Effector CD4-positive, alpha-beta T cell (primary cell): ENCODE measurements around the gene U2AF1L4.

ENCODE experiments used
- DNase-seq: peaks from one replicate; pipeline ENCODE4 v3.0.0-alpha.2; 2020
- total RNA-seq: gene quantifications from one replicate; lab custom pipeline; 2026; lab: John Stamatoyannopoulos, UW

Gene U2AF1L4
- 6.4 reads per million, percentile 24 among the genes with 10 or more reads in this experiment for total RNA-seq

GRCh38 chr19:35745328-35746086 lies at the start of gene U2AF1L4, which contains the start of gene PSENEN:
TSS of gene U2AF1L4 (minus strand) at chr19:35745418. CDS start at chr19:35745391, 27 bp downstream.
TSS of gene PSENEN (plus strand) at chr19:35745651. CDS start at chr19:35745931, 280 bp downstream.
- DNase-seq: peak; percentile 93

GRCh38 chr19:35793381-35794165 lies 48.4 kb upstream of the U2AF1L4 start:
- no peak for DNase-seq

GRCh38 chr19:35792888-35793287 lies 47.7 kb upstream of the U2AF1L4 start:
- no peak for DNase-seq

GRCh38 chr19:35792312-35792711 lies 47.1 kb upstream of the U2AF1L4 start:
- no peak for DNase-seq

GRCh38 chr19:35791814-35792279 lies 46.6 kb upstream of the U2AF1L4 start:
- DNase-seq: no peak

GRCh38 chr19:35790981-35791813 lies 46.0 kb upstream of the U2AF1L4 start:
- DNase-seq: no peak

- DNase-seq: no peak
Measured at GRCh38 chr19:35789978-35790944, 45.0 kb upstream of the U2AF1L4 start.

GRCh38 chr19:35789195-35789977 lies 44.2 kb upstream of the U2AF1L4 start:
- no peak for DNase-seq

- no peak for DNase-seq
Measured at GRCh38 chr19:35788205-35788960, 43.2 kb upstream of the U2AF1L4 start.

GRCh38 chr19:35787227-35787799 lies 42.1 kb upstream of the U2AF1L4 start:
- no peak for DNase-seq

- DNase-seq: no peak
Measured at GRCh38 chr19:35786299-35787160, 41.3 kb upstream of the U2AF1L4 start.

GRCh38 chr19:35785339-35785627 lies 40.1 kb upstream of the U2AF1L4 start:
- DNase-seq: no peak

GRCh38 chr19:35784503-35785338 lies 39.5 kb upstream of the U2AF1L4 start:
- no peak for DNase-seq

GRCh38 chr19:35783469-35784434 lies 38.5 kb upstream of the U2AF1L4 start:
- no peak for DNase-seq

GRCh38 chr19:35782589-35782988 lies 37.4 kb upstream of the U2AF1L4 start:
- DNase-seq: no peak

- no peak for DNase-seq
Measured at GRCh38 chr19:35781650-35782049, 36.4 kb upstream of the U2AF1L4 start.

GRCh38 chr19:35780717-35781116 lies 35.5 kb upstream of the U2AF1L4 start:
- DNase-seq: no peak
